Common myeloid progenitor, CD34-positive (primary cell): ENCODE data around the gene FLYWCH2.

Experiments used
- CTCF ChIA-PET: fragments of 350-600 bp; sonication (Branson Sonifier 250); formaldehyde crosslinking; loops from one replicate; lab custom pipeline; 2021; ENCODE audit warnings: antibody characterized with exemption; lab: Charles Lee
- POLR2A ChIA-PET: fragments of 350-600 bp; sonication (Branson Sonifier 250); formaldehyde crosslinking; loops from one replicate; lab custom pipeline; 2021; ENCODE audit warnings: antibody characterized with exemption; lab: Charles Lee
- DNase-seq, 3 donors: peaks; one replicate each; pipeline versions ENCODE4 v3.0.0 to v3.0.0-alpha.2; 2013
- H3K27ac ChIP-seq, 2 experiments: 1 replicate in 1 of 2; 2 replicates in 1 of 2; pipeline ENCODE4 v1.7.0; 2013; ENCODE audit warnings: inconsistent platforms in 2 of 2, low read length in 2 of 2, mild to moderate bottlenecking in 2 of 2, low read depth in 1 of 2, moderate library complexity in 1 of 2; ENCODE audit not compliant: severe bottlenecking in 2 of 2, insufficient read depth in 1 of 2, poor library complexity in 1 of 2
- H3K27me3 ChIP-seq, 5 experiments: replicated peaks in 2 of 5; 1 replicate in 3 of 5; 2 replicates in 2 of 5; pipeline versions ENCODE4 v1.6.1 to v1.7.0; 2013; ENCODE audit warnings: low read length in 4 of 5, mild to moderate bottlenecking in 2 of 5, moderate library complexity in 2 of 5, inconsistent platforms in 1 of 5; ENCODE audit not compliant: insufficient read depth in 5 of 5, control insufficient read depth in 4 of 5
- H3K36me3 ChIP-seq, 4 experiments: 1 replicate in 2 of 4; 2 replicates in 2 of 4; pipeline versions ENCODE4 v1.6.1 to v1.7.0; 2013; ENCODE audit warnings: low read length in 3 of 4, control low read depth in 1 of 4, mild to moderate bottlenecking in 1 of 4; ENCODE audit not compliant: control insufficient read depth in 4 of 4, insufficient read depth in 4 of 4
- H3K4me1 ChIP-seq, 4 experiments: 1 replicate in 3 of 4; 2 replicates in 1 of 4; pipeline versions ENCODE4 v1.6.1 to v1.7.1; 2013; ENCODE audit warnings: low read length in 3 of 4, mild to moderate bottlenecking in 3 of 4, control low read depth in 1 of 4, inconsistent platforms in 1 of 4, moderate library complexity in 1 of 4; ENCODE audit not compliant: control insufficient read depth in 4 of 4, insufficient read depth in 4 of 4; ENCODE audit errors: control extremely low read depth in 1 of 4
- H3K4me3 ChIP-seq, 7 experiments: 1 replicate in 4 of 7; 2 replicates in 3 of 7; pipeline versions ENCODE4 v1.5.1 to v1.7.0; 2013; ENCODE audit warnings: mild to moderate bottlenecking in 7 of 7, low read length in 6 of 7, moderate library complexity in 6 of 7, inconsistent platforms in 2 of 7, low read depth in 2 of 7, control low read depth in 1 of 7; ENCODE audit not compliant: insufficient read depth in 4 of 7, control insufficient read depth in 1 of 7; ENCODE audit errors: extremely low read depth in 1 of 7
- H3K9me3 ChIP-seq, 5 experiments: 1 replicate in 4 of 5; 2 replicates in 1 of 5; pipeline versions ENCODE4 v1.6.1 to v1.7.1; 2013; ENCODE audit warnings: low read length in 4 of 5, mild to moderate bottlenecking in 2 of 5, inconsistent platforms in 1 of 5, low read depth in 1 of 5, moderate library complexity in 1 of 5; ENCODE audit not compliant: control insufficient read depth in 4 of 5, insufficient read depth in 2 of 5; ENCODE audit errors: control extremely low read depth in 1 of 5
- WGBS: methylation state at CpG from one replicate; pipeline ENCODE4 v1.1.5; 2013; ENCODE audit not compliant: insufficient coverage; 5-methylcytosine and 5-hydroxymethylcytosine counted together

FLYWCH2 gene

GRCh38 chr16:2881783-2882649, 999 bp upstream of the FLYWCH2 start:
- ChIA-PET CTCF (interaction anchor here (0.6 to 2.7 kb wide), 4 partner anchors 14 to 41 kb away, joined by 3 to 13 read pairs (median 5); no protein-coding TSS in a partner anchor), POLR2A (interaction anchor here (0.9 kb wide), 1 partner anchor 10 kb away, joined by 4 read pairs; no protein-coding TSS in a partner anchor)
- Histone ChIP-seq H3K27ac (peak overlapping the region in 1 of 2 experiments; percentile 86), H3K27me3 (no peaks in the 10 kb centered on the region), H3K4me3 (peak overlapping the region; percentile 50 to 94 (median 79)), H3K9me3 (peaks cover 0 to 10% (median 5%) of the 10 kb centered on the region in 5 experiments), H3K4me1 (peaks cover 0 to 13% (median 13%) of the 10 kb centered on the region in 4 experiments), H3K36me3 (no peaks in the 10 kb centered on the region)
- peak; percentile 26 to 61 (median 49) for DNase-seq
- 6% methylated on average over 42 of the region's 52 CpGs for WGBS

- POLR2A ChIA-PET = no interaction called here
- Histone ChIP-seq H3K36me3 (no peaks in the 10 kb centered on the region), H3K9me3 (peaks cover 0 to 10% (median 5%) of the 10 kb centered on the region in 5 experiments), H3K4me3 (peak overlapping the region; percentile 67 to 94 (median 79)), H3K4me1 (peaks cover 0 to 13% (median 13%) of the 10 kb centered on the region in 4 experiments), H3K27ac (peak overlapping the region; percentile 46 to 86), H3K27me3 (no peaks in the 10 kb centered on the region)
- WGBS = 3% methylated on average over 14 of the region's 31 CpGs
- DNase-seq = peak; percentile 19 to 49 (median 37)
- CTCF ChIA-PET = interaction anchor here (0.6 to 1.4 kb wide), 7 partner anchors 10 to 89 kb away, joined by 3 to 6 read pairs (median 4); partner anchors contain the start of gene PRSS21
Observed at GRCh38 chr16:2883458-2883908, 468 bp downstream of the FLYWCH2 start.

GRCh38 chr16:2884041-2884451, 1.0 kb downstream of the FLYWCH2 start:
- Histone ChIP-seq H3K27ac (peak overlapping the region in 1 of 2 experiments; percentile 86), H3K9me3 (peaks cover 0 to 10% (median 6%) of the 10 kb centered on the region in 5 experiments), H3K4me1 (peaks cover 0 to 13% (median 13%) of the 10 kb centered on the region in 4 experiments), H3K36me3 (no peaks in the 10 kb centered on the region), H3K27me3 (no peaks in the 10 kb centered on the region), H3K4me3 (peak overlapping the region in 6 of 7 experiments; percentile 67 to 94 (median 80))
- 80% methylated on average over 15 of the region's 18 CpGs for WGBS
- no peak for DNase-seq
- CTCF ChIA-PET = interaction anchor here (0.6 to 1.4 kb wide), 4 partner anchors 11 to 89 kb away, joined by 3 to 6 read pairs (median 4); partner anchors contain the start of gene PRSS21
- POLR2A ChIA-PET = no interaction called here

GRCh38 chr16:2894231-2894630, 11.2 kb downstream of the FLYWCH2 start:
- Histone ChIP-seq H3K4me1 (no peaks in the 10 kb centered on the region), H3K9me3 (no peaks in the 10 kb centered on the region), H3K36me3 (peaks cover 0 to 17% (median 6%) of the 10 kb centered on the region in 4 experiments), H3K4me3 (no peak overlapping the region), H3K27ac (no peak overlapping the region), H3K27me3 (no peaks in the 10 kb centered on the region)
- DNase-seq = no peak
- CTCF ChIA-PET = interaction anchor here (1.0 to 1.4 kb wide), 2 partner anchors 11 to 22 kb away, joined by 3 to 4 read pairs; partner anchors contain the start of gene FLYWCH2
- POLR2A ChIA-PET = no interaction called here
- 99% methylated on average over 27 of the region's 31 CpGs for WGBS

- ChIA-PET POLR2A (no interaction called here), CTCF (interaction anchor here (1.4 kb wide), 1 partner anchor 23 kb away, joined by 4 read pairs; no protein-coding TSS in a partner anchor)
- Histone ChIP-seq H3K27me3 (no peaks in the 10 kb centered on the region), H3K9me3 (no peaks in the 10 kb centered on the region), H3K27ac (no peak overlapping the region), H3K4me3 (no peak overlapping the region), H3K4me1 (no peaks in the 10 kb centered on the region), H3K36me3 (peaks cover 0 to 21% (median 6%) of the 10 kb centered on the region in 4 experiments)
- 73% methylated on average over 2 of the region's 4 CpGs for WGBS
- no peak for DNase-seq
Observed at GRCh38 chr16:2895813-2896212, 12.8 kb downstream of the FLYWCH2 start.

GRCh38 chr16:2896480-2897010, 13.5 kb downstream of the FLYWCH2 start:
- POLR2A ChIA-PET = no interaction called here
- CTCF ChIA-PET = interaction anchor here (1.7 kb wide), 1 partner anchor 10 kb away, joined by 6 read pairs; no protein-coding TSS in a partner anchor
- WGBS = over 99% methylated on average over 16 of the region's 19 CpGs

More at GRCh38 chr16:2896480-2897010, 13.5 kb downstream of the FLYWCH2 start:
- H3K27me3 ChIP-seq = no peaks in the 10 kb centered on the region
- no peaks in the 10 kb centered on the region for H3K4me1 ChIP-seq
- H3K4me3 ChIP-seq = no peak overlapping the region
- no peak overlapping the region for H3K27ac ChIP-seq
- H3K36me3 ChIP-seq = peaks cover 0 to 23% (median 6%) of the 10 kb centered on the region in 4 experiments
- H3K9me3 ChIP-seq = no peaks in the 10 kb centered on the region
- DNase-seq = no peak
